Posterior cingulate gyrus (tissue), 11 donors: ENCODE results near the gene PLXDC2.

Experiments
- DNase-seq, 10 donors: peaks; one replicate each; pipeline versions ENCODE4 v3.0.0 to v3.0.0-alpha.2; 2020 to 2021; ENCODE audit warnings: mixed read lengths in 3 of 10
- intact Hi-C: fragments of 100-400 bp; cut with DNase I; formaldehyde crosslinking; loops from one replicate; pipeline ENCODE4 v1.15.1; 2023

The PLXDC2 gene

DNA sequence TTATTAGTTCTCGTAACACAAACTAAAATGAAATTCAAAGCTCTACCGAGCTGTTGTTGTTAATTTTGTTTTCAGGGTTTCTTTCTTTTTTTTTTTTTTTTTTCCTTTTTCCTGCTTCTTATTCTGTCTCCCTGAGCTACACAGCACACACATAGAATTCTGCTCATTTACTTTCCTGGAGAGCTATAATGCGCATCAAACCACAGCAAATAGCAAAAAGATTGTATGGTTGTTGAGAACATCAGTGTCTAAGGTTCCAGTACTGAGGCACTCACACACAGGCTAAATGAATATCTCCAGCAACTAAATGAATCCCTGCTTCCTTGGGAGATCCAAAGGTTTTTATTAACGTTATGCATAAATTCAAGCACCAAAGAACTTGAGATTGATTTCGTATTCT is 418.3 kb downstream of the PLXDC2 start:
- intact Hi-C loops = no loop called here
- no peak for DNase-seq

DNA sequence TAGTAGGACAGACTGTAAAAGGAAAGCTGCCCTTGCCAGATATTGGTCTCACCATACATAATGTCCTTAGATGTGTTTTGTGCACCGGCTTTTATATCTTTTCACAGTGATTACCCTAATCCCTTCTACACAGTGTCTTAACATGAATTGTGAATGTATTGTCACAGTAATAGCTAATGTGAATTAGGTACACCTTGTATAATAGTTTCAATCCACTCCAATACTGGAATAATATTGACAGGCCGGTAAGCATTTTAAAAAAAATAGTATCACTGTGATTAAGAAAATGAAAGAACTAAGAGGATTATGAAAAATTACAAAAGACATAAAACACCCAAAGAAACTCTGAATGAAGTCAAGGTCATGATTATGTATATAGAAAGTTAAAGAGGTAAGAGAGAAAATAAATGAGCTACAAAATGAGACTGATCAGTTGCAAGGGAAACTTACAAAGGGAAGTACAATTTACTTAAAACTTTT is 420.9 kb downstream of the PLXDC2 start:
- intact Hi-C loops = no loop called here
- DNase-seq = no peak

DNA sequence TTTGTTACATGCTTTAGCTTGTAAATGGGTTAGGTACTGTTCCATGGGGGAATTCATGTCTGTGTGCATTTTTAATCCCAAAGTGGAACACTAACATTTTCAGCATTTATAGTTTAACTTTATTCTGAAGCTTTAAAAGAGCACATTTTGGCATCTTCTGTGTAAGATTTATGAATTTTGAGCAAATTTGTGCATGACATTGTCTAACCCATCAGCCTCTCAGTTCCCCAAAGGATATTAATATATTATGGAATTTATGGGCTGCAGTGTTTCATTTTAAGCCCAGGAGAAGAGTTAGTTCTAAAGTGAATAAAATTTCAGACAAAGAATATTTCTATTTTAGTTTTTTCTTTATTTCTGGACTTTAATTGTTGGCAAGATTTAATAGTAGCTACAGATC is 421.4 kb downstream of the PLXDC2 start:
- DNase-seq = no peak
- intact Hi-C loops = no loop called here

DNA sequence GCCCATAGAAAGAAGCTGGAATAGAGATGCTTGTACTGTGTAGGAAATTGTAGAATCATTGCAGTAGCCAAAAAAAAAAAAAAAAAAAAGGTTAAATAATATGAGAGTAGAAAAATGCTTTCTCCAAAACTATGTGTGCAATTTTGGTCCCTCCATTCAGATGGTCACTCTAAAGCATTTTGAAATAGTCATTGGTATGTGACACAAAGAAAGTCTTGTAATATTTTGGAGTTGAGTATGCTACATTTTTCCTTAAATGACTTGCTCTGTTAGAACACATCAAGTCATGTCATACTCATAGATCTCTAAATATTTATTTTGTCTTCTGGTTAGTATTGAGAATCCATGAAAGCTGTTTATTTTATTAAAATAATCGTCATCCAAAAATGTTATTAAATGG is 424.4 kb downstream of the PLXDC2 start:
- DNase-seq = no peak
- intact Hi-C loops = no loop called here

DNA sequence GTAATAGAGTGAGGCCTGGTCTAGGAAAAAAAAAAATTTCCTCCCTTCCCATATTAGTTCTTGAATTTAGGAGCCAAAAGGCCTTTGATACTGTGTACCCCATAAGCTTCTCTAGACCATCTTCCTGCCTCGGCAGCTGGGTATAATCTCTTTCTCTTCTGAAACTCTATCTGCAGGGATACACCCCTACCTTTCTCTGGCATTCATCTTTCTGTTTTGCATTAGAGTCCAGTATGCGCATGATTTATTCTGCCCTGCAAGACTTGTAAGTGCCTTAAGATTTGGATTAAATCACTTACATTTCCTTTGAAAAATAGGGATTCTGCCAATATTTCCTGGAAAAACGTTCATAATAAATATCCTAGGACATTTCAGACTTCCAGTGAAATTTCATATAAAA is 431.2 kb downstream of the PLXDC2 start:
- intact Hi-C loops = no loop called here

DNA sequence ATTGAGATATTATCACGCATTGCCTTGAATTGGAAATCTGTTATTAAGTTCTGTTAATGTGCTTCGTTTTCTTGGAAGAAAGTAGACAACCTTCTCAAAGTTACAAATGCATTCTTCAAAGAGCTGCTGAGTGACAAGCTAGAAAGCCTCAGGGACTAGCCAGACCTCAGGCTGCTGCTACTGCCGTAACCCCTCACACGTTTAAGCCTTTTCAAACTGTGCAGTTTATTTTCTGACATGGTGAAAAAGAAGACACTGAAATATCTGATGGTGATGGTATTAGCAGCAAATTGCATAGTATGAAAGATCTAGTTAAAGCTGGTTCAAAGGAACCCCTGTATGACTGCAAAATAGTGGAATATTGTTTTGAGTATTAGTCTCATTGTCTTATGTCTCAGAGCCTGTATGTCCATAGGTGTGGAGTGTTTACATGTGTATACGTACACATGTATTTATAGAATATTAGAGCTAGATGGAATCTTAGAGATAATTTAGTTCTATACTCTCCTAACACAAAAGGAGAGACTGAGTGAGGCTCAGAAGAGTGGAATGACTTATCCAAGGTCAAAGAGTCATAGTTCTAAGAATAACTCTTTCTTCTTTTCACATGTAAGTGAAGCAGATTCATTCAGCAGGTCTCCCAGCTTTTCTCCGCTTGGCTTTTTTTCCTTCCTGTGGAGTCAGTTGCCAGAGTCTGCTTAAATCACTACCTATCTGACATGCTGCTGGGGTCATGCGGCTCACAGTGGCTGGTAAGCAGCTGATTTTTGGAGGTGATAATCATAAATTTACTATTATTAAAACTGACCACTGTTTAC is 431.9 kb downstream of the PLXDC2 start:
- DNase-seq = no peak
- intact Hi-C loops = no loop called here

More for the DNA sequence above, 431.2 kb downstream of the PLXDC2 start:
- no peak for DNase-seq

DNA sequence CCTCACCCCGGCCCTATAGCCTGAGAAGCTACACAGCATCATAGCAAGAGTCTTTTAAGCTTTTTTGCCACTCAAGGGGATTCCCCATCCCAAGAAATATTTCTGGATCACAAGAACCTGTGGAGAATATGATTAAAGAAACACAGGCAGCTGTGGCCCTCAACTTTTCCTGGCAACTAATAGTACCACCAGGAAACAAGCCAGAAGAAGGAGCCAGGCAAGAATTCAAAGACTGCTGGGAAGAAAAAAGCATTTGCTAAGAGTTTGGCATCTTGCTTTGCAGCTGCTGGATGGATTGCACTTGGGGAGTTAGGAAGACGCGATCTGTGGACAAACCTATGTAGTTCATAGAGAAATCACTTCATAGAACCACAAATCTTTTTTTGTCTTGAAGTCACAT is 437.8 kb downstream of the PLXDC2 start:
- intact Hi-C loops = loop anchor here (10.0 kb wide), 1 partner anchor 1569 kb away; no protein-coding TSS in a partner anchor
- DNase-seq = no peak

DNA sequence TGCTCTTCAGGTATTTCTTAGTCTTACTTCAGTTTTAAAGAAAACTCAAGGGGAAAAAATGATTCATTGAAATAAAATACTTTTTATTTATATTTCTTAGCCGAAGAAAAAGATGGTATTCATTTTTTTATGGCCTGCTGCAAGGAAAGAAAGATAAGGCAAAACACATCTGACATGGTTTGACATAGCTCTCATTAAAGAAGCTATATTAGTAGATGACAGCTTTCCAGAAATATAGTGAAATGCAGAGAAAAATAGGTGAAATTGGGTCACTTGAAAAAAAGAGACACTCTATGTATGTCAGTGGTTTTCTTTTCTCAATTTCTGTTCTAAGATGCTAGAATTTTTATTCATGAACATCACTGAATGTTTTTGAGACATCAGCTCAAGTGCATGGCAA is 438.3 kb downstream of the PLXDC2 start:
- no peak for DNase-seq
- intact Hi-C loops = loop anchor here (10.0 kb wide), 1 partner anchor 1570 kb away; no protein-coding TSS in a partner anchor

DNA sequence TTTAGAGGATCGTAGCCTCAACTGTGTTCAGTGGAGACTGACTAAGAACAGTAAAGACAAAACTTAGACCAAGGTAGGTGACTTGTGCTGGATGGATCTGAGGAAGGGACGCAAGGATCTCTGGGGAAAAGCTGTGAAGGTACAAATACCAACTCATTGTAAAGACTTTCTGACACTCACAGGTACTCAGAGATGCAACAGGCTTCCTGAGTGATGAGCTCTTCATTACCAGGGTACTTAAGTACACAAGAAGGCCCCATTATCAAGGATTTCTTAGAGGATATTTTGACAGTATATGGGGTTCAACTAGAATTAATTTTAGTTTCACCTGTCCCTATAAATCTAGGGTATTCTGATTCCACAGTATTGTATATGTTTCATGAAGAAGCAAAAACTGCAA is 440.7 kb downstream of the PLXDC2 start:
- intact Hi-C loops = loop anchor here (10.0 kb wide), 1 partner anchor 1572 kb away; no protein-coding TSS in a partner anchor
- no peak for DNase-seq

DNA sequence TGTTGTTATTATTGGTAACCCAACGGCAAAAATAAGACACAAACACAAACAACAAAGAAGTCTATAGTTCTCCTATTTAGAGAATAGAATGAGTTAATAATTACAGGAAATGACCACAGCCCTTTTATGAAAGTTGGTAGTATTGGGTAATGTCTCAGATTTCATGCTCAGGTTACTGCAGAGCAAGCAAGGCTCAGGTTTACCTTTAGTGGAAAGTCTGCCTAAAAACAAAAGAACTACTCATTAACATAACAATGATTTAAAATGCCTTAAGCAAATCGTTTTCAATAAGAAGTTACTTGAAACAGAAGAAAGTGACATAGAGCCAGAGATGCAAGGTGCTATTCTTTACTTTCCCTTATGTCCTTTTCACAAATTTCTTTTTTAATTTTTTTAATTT is 441.2 kb downstream of the PLXDC2 start:
- DNase-seq = no peak
- intact Hi-C loops = loop anchor here (10.0 kb wide), 1 partner anchor 1573 kb away; no protein-coding TSS in a partner anchor

DNA sequence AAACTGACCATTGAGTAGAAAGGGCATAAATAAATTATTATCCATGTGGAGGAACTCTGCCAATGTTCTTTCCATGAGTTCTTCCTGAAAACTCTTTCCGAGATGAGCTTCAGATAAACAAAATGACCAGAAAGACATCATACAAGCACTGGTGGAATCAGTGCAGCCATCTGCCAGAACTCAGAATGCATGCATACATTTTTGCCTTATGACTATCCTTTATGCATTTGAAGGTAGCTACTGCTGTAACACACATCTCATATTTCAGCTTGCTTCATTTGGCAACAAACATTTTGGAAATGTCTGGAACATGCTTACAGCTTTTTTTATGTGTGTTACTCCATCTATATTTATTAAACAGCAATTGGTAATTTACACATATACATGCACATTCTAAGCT is 448.9 kb downstream of the PLXDC2 start:
- intact Hi-C loops = no loop called here
- no peak for DNase-seq

DNA sequence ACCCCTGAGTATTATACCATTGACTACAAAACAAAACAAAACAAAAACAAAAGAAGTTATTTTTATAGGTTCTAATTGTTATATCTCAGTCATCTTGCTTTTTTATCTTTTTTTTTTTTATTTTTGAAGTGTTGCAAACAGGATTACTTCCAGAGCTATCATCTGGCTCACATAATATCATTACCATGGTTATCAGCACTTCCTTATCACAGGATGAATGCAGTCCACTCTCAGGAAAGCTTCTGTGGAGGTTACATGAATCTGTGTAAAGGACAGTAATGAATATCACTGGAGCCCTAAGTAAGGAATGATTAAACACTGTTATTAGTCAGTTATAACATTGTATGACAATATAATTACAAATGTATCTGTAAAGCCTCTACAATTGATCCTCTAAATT is 451.5 kb downstream of the PLXDC2 start:
- DNase-seq = no peak
- intact Hi-C loops = no loop called here

DNA sequence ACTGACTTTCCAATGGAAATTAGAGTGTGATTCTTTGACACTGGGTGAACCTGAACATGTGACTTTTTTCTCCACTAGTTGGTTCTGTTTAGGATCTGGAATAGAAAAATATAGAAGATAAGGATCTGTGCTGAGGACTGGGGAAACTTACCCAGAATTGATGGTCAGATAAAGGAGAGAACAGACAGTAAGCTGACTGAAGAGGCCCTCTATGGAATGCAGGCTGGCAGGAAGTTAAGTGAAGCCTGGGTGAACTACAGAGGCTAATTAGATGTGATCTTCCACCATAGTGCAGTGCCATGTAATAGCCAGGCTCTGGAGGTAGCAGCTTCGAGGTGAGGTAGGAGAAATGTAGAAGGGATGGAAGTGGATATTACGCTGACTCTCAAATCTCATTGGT is 455.3 kb downstream of the PLXDC2 start:
- DNase-seq = no peak

DNA sequence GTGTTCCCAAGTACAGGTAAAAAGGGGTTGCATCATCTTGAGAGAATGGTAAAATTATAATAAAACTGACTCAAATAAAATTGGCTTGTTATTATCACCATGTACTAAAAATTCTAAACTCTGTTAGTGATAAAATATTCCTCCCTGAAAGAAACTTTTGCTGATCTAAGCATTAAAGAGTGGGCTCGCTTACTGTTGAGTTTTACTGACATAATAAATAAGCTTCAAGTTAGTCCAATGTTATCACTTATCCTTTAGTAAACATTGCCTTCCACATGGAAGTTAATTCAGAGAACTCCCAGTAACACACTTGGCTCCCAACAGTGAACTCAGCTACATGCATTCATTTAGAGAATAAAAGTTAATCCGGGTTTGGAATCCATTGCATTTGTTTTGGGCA is 456.4 kb downstream of the PLXDC2 start:
- intact Hi-C loops = no loop called here
- DNase-seq = no peak

More for the DNA sequence above, 455.3 kb downstream of the PLXDC2 start:
- intact Hi-C loops = no loop called here

DNA sequence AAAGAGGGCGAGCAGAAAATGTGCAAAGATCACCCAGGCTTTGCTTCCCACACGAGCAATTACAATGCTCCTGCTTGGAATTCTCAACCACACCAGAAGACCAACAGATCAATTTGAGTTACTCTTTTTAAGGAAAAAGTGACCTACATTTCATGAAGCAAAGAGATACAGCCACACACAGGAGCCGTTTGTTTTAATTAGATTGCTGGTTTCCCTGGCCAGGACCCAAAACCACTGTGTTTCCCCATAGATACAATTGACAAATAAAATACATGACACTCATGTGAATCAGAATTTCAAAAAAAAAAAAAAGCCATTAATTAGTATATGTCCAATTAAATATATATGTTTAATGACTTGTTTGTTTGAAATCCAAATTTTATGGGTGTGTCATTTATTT is 458.3 kb downstream of the PLXDC2 start:
- DNase-seq = no peak
- intact Hi-C loops = no loop called here

DNA sequence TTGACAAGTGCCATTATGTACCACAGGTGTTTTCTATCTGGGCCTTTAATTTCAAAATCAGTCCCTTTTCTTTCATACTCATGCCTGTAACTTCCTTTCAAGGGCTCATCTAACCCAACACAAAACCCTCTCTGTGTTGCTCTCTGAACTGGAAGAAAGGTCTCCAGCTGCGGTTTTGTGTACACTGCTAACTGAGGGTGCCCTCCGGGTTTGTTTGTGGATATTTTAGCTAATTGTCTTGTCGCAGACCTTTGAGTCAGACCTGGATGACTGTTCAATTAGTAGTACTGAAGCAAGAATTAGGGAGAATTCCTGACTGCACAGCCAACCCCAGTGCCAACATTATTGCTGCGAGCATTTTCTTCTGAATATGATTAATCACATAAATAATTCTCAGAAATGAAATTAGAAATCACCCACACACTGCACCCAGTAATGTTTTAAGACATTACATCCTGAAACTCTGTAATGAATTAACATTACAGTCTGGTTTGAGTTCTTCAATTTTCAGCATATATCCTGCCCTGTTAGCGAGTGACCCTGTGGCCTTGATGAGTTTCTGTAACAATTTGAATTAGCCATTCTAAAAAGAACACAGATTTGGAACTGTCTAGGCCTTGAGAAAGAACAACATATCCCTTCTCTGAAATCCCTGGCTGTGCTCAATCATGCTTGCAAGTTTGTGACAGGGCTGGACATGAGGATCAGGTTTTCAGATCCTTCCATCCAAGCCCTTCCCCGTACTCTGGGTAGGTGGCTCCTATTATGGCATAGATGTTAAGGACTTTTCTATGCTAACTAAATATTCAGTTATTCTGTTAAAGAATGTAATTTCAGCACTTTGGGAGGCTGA is 460.1 kb downstream of the PLXDC2 start:
- DNase-seq = no peak
- intact Hi-C loops = no loop called here

DNA sequence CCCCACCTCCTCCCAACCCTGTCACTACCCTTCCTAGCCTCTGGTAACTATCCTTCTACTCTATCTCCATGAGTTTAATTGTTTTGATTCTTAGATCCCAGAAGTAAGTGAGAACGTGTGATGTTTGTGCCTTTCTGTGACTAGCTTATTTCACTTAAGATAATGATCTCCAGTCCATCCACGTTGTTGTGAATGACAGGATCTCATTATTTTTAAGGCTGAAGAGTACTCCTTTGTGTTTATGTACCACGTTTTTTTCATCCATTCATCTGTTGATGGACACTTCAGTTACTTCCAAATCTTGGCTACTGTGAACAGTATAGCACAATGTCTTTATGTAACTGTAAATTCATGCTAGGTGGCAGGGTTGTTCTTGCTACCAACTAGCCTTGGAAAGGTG is 461.6 kb downstream of the PLXDC2 start:
- intact Hi-C loops = no loop called here
- DNase-seq = no peak

DNA sequence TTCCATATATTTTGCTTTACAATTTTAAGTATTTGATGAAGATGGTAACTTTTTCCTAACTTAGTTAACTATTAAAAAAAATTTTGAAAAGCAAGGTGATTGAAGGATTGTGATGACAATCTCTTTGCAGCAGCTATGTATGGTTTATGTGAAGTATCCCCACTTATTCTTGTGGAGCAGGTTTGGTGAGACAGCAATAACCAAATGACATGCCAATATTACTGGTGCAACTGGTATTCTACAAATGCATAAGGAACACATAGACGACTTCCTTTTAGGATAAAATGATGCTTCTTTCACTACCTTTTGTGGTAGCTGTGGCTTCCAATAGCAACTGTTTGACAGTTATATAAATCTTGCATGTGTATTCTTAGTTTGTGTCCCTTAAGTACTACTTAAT is 465.3 kb downstream of the PLXDC2 start:
- intact Hi-C loops = loop anchor here (10.0 kb wide), 1 partner anchor 467 kb away; the partner anchor contains the start of gene PLXDC2
- no peak for DNase-seq

DNA sequence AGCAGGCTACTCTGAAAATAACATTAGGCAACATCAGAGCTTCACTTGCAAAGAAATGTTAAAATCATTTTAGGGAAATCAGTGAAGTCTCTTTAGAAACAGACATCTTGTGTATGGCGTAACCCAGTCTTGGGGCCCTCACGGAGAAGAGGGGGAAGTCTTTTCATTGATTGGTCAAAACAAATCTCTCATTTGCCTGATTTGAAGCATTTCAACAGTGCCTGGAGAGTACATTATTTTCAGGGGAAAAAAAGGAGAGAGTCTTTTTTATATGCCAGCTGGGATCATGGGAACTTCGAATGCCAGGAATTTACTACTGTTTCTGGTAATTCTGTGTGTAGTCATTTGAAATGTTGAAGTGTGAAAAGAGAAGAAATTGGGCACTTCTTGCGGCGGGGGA is 471.4 kb downstream of the PLXDC2 start:
- intact Hi-C loops = loop anchor here (10.0 kb wide), 1 partner anchor 473 kb away; the partner anchor contains the start of gene PLXDC2
- DNase-seq = no peak

DNA sequence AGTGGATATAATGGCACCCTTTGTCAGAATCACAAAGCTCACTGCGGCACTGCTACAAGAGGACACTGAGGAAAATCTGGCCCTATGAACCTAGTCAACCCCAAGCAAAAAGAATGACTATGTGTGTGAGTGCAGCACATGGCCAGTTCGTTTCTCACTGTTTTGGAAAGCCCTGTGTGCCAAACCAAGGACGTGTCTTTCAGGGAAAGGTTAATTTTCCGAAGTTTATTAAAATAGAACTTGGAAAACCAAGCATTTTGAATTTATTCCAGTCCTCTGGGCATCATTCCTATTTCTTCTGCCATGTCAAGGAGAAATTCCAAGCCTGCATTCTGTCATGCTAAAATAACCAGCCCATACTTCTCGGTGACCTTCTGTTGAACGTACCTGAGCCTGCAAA is 471.8 kb downstream of the PLXDC2 start:
- peak in 4 of 10 donors; percentile 16 to 71 (median 34) for DNase-seq
- intact Hi-C loops = loop anchor here (10.0 kb wide), 1 partner anchor 473 kb away; the partner anchor contains the start of gene PLXDC2
